Stimulated activated CD4-positive, alpha-beta T cell treated with anti-CD3 and anti-CD28 coated beads, Interleukin-12 subunit alpha, Interleukin-12 subunit beta, amount 100 ng/mL, for 24 hours (primary cell): Measurements from ENCODE around the gene CDK19.
"Not testable (repeated sequence)": the region's sequence is repeated elsewhere in the genome, so short reads cannot be mapped to it uniquely, and the experiment has no call there.

Source experiments
- DNase-seq, 2 experiments: peaks; one replicate each; pipeline ENCODE4 v3.0.0-alpha.2; 2020; ENCODE audit warnings: low read depth in 2 of 2

CDK19 gene

GRCh38 chr6:110813338-110814101 lies 1.7 kb downstream of the CDK19 start:
- DNase-seq = no peak

- no peak for DNase-seq
Observed at GRCh38 chr6:110812719-110813118, 2.5 kb downstream of the CDK19 start.

- DNase-seq = no peak
Observed at GRCh38 chr6:110810896-110811586, 4.2 kb downstream of the CDK19 start.

- DNase-seq = no peak
Observed at GRCh38 chr6:110809792-110810191, 5.5 kb downstream of the CDK19 start.

GRCh38 chr6:110802175-110802574 lies 13.1 kb downstream of the CDK19 start:
- not testable (repeated sequence) for DNase-seq

- no peak for DNase-seq
Observed at GRCh38 chr6:110800839-110801196, 14.5 kb downstream of the CDK19 start.

GRCh38 chr6:110800196-110800838 lies 15.0 kb downstream of the CDK19 start:
- no peak for DNase-seq

GRCh38 chr6:110799655-110800054 lies 15.6 kb downstream of the CDK19 start:
- no peak for DNase-seq

GRCh38 chr6:110799189-110799588 lies 16.1 kb downstream of the CDK19 start:
- no peak for DNase-seq

GRCh38 chr6:110795271-110795670 lies 20.0 kb downstream of the CDK19 start:
- DNase-seq = no peak

GRCh38 chr6:110786696-110787095 lies 28.6 kb downstream of the CDK19 start:
- no peak for DNase-seq

- no peak for DNase-seq
Observed at GRCh38 chr6:110786271-110786670, 29.0 kb downstream of the CDK19 start.

GRCh38 chr6:110784610-110784979 lies 30.7 kb downstream of the CDK19 start:
- DNase-seq = no peak

- no peak for DNase-seq
Observed at GRCh38 chr6:110781522-110782214, 33.6 kb downstream of the CDK19 start.

GRCh38 chr6:110778333-110778732 lies 36.9 kb downstream of the CDK19 start:
- DNase-seq = no peak

GRCh38 chr6:110777636-110778035 lies 37.6 kb downstream of the CDK19 start:
- no peak for DNase-seq

- DNase-seq = no peak
Observed at GRCh38 chr6:110776413-110776812, 38.9 kb downstream of the CDK19 start.

- no peak for DNase-seq
Observed at GRCh38 chr6:110769923-110770322, 45.3 kb downstream of the CDK19 start.

- DNase-seq = no peak
Observed at GRCh38 chr6:110768057-110768456, 47.2 kb downstream of the CDK19 start.

GRCh38 chr6:110761371-110761770 lies 53.9 kb downstream of the CDK19 start:
- no peak for DNase-seq

GRCh38 chr6:110760589-110760988 lies 54.7 kb downstream of the CDK19 start:
- DNase-seq = no peak

GRCh38 chr6:110760098-110760497 lies 55.2 kb downstream of the CDK19 start:
- not testable (repeated sequence) for DNase-seq
